Mesendoderm (in vitro differentiated cells): ENCODE data around the gene LRRC37A.
A peak's percentile ranks its signal among the peaks of the same experiment; 100 is the strongest.
"Not testable (repeated sequence)": the region's sequence is repeated elsewhere in the genome, so short reads cannot be mapped to it uniquely, and the experiment has no call there.

Experiments
- DNase-seq: peaks from one replicate; pipeline ENCODE4 v3.0.0; 2013
- H2AK5ac ChIP-seq: 2 replicates; pipeline ENCODE4 v1.6.1; 2013; ENCODE audit warnings: low read length, inconsistent platforms
- H2BK120ac ChIP-seq: 2 replicates; pipeline ENCODE4 v1.6.1; 2013; ENCODE audit warnings: low read depth, mild to moderate bottlenecking, low read length, moderate library complexity, mixed read lengths
- H2BK15ac ChIP-seq: replicated peaks from 2 replicates; pipeline ENCODE4 v1.6.1; 2013; ENCODE audit warnings: low read depth, mild to moderate bottlenecking, moderate library complexity
- H2BK5ac ChIP-seq: 2 replicates; pipeline ENCODE4 v1.6.1; 2013; ENCODE audit warnings: low read length, inconsistent platforms
- H3K18ac ChIP-seq: 2 replicates; pipeline ENCODE4 v1.6.1; 2013; ENCODE audit warnings: mild to moderate bottlenecking, low read length, mixed read lengths
- H3K23ac ChIP-seq: one replicate; pipeline ENCODE4 v1.6.1; 2013; ENCODE audit warnings: low read length
- H3K27ac ChIP-seq: 2 replicates; pipeline ENCODE4 v1.5.1; 2013; ENCODE audit warnings: low read depth, mild to moderate bottlenecking, inconsistent platforms, low read length, moderate library complexity
- H3K27me3 ChIP-seq: 2 replicates; pipeline ENCODE4 v1.6.1; 2013; ENCODE audit warnings: low read length, control low read depth, mild to moderate bottlenecking, inconsistent platforms; ENCODE audit not compliant: insufficient read depth, poor library complexity
- H3K36me3 ChIP-seq: 2 replicates; pipeline ENCODE4 v1.6.1; 2013; ENCODE audit warnings: low read length, inconsistent platforms; ENCODE audit not compliant: control insufficient read depth, insufficient read depth
- H3K4ac ChIP-seq: one replicate; pipeline ENCODE4 v1.6.1; 2013; ENCODE audit warnings: low read depth, mild to moderate bottlenecking, low read length, moderate library complexity
- H3K4me1 ChIP-seq: 2 replicates; pipeline ENCODE4 v1.6.1; 2013; ENCODE audit warnings: low read depth, low read length, inconsistent platforms; ENCODE audit not compliant: control insufficient read depth
- H3K4me2 ChIP-seq: 2 replicates; pipeline ENCODE4 v1.6.1; 2013; ENCODE audit warnings: low read length
- H3K4me3 ChIP-seq: 2 replicates; pipeline ENCODE4 v1.5.1; 2013; ENCODE audit warnings: mild to moderate bottlenecking, low read length
- H3K56ac ChIP-seq: one replicate; pipeline ENCODE4 v1.6.1; 2013; ENCODE audit warnings: low read length
- H3K79me1 ChIP-seq: 2 replicates; pipeline ENCODE4 v1.6.1; 2013; ENCODE audit warnings: low read length, inconsistent platforms
- H3K79me2 ChIP-seq: 2 replicates; pipeline ENCODE4 v1.6.1; 2013; ENCODE audit warnings: mild to moderate bottlenecking, low read length; ENCODE audit not compliant: control insufficient read depth, insufficient read depth
- H3K9ac ChIP-seq: 2 replicates; pipeline ENCODE4 v1.6.1; 2013; ENCODE audit warnings: low read length, inconsistent platforms
- H4K5ac ChIP-seq: one replicate; pipeline ENCODE4 v1.6.1; 2013; ENCODE audit warnings: low read length
- H4K8ac ChIP-seq: one replicate; pipeline ENCODE4 v1.6.1; 2013; ENCODE audit warnings: low read depth, mild to moderate bottlenecking, control low read depth, low read length, moderate library complexity
- WGBS: extraction: QIAGEN DNeasy Blood & Tissue Kit; methylation state at CpG from one replicate; pipeline ENCODE4 v1.1.7; 2013; ENCODE audit warnings: low lambda C conversion rate, missing lambda C conversion rate; ENCODE audit not compliant: insufficient coverage; ENCODE audit errors: extremely low coverage; 5-methylcytosine and 5-hydroxymethylcytosine counted together

The LRRC37A gene

DNA sequence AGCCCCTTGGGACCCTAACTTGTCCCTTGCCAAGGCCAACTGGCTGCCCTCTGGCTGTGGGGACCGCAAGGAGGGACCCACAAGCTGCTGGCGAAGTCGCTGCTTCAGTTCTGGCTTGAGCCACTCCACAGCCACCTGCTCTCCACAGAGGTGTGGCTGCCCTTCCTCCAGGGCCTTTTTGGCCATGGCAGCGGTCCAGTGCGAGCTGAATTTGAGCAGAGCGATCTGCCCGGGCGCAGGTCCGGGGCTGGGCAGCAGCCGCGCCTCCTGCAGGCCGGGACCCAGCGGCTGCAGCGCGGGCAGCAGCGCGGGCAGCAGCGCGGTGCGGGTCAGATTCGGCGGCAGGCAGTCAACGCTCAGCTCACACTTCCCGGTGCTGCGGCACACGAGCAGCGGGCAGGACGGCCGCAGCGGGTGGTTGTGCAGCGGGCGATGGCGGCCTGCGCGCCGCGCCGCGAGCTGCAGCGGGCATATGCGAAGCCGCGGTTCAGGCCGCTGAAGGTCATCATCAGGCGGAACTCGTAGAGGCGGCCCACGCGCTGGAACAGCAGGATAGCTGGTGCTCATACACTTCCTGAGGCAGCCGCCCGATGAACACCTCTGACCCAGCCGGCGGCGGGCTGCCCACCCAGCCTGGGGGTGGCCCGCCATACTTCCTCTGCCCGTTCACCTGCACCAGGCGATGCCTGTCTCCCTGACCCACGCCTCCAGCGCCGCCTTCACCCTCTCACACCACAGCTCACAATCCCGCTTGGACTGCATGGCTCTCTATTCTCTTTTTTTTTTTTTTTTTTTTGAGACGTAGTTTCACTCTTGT is 34.9 kb upstream of the LRRC37A start:
- peak overlapping the region; percentile 18 for H3K4me2 ChIP-seq
- H3K4me1 ChIP-seq, H3K23ac ChIP-seq, H2AK5ac ChIP-seq, H3K79me2 ChIP-seq, H2BK5ac ChIP-seq, H3K56ac ChIP-seq, H3K27ac ChIP-seq, H3K27me3 ChIP-seq, H4K8ac ChIP-seq, H2BK120ac ChIP-seq, H3K18ac ChIP-seq, H3K36me3 ChIP-seq, H3K9ac ChIP-seq, H3K4me3 ChIP-seq, H3K79me1 ChIP-seq, H4K5ac ChIP-seq, H3K4ac ChIP-seq, H2BK15ac ChIP-seq: not testable (repeated sequence)
- DNase-seq: peak; percentile 58
- no CpG with 5 or more reads among the region's 62 CpGs for WGBS

DNA sequence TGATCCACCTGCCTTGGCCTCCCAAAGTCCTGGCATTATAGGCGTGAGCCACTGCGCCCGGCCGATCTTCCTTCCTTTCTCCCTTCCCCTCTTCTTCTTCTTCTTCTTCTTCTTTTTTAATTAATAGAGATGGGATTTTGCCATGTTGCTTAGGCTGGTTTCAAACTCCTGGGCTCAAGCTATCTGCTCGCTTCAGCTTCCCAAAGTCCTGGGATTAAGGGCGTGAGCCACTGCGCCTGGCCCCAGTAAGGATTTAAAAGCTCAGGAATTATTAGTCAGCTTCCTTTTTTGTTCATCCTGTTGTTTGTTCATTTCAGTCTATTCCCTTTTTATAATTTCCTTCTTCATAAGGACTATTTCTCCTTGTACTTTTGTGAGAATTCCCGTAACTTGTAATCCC is 32.7 kb upstream of the LRRC37A start:
- H3K4me2 ChIP-seq: no peak overlapping the region
- no peak overlapping the region for H2BK5ac ChIP-seq
- peaks cover 2% of the 10 kb centered on the region for H3K4me1 ChIP-seq
- H3K9ac ChIP-seq: no peak overlapping the region
- no peak overlapping the region for H4K5ac ChIP-seq
- H3K4me3 ChIP-seq: no peak overlapping the region
- H2BK15ac ChIP-seq: no peak overlapping the region
- no peak overlapping the region for H4K8ac ChIP-seq
- no peak overlapping the region for H3K4ac ChIP-seq
- no peak for DNase-seq
- no peak overlapping the region for H2AK5ac ChIP-seq
- no peak overlapping the region for H3K56ac ChIP-seq
- no peak overlapping the region for H3K23ac ChIP-seq
- H3K36me3 ChIP-seq: no peaks in the 10 kb centered on the region
- H3K79me2 ChIP-seq: no peaks in the 10 kb centered on the region
- H2BK120ac ChIP-seq: no peak overlapping the region
- no peaks in the 10 kb centered on the region for H3K79me1 ChIP-seq
- no peak overlapping the region for H3K18ac ChIP-seq
- no CpG with 5 or more reads among the region's 8 CpGs for WGBS
- H3K27ac ChIP-seq: no peak overlapping the region
- H3K27me3 ChIP-seq: peaks cover 9% of the 10 kb centered on the region

GRCh38 chr17:46264456-46265198 is 30.3 kb upstream of the LRRC37A start:
- Histone ChIP-seq H3K4ac (no peak overlapping the region), H3K36me3 (no peaks in the 10 kb centered on the region), H3K23ac (no peak overlapping the region), H2BK120ac (no peak overlapping the region), H3K4me3 (no peak overlapping the region), H3K56ac (no peak overlapping the region), H2BK5ac (no peak overlapping the region), H2AK5ac (no peak overlapping the region), H3K18ac (no peak overlapping the region), H3K9ac (no peak overlapping the region), H3K4me1 (peaks cover 2% of the 10 kb centered on the region), H3K4me2 (no peak overlapping the region), H3K79me1 (no peaks in the 10 kb centered on the region), H4K8ac (no peak overlapping the region), H3K27ac (no peak overlapping the region), H2BK15ac (no peak overlapping the region), H4K5ac (no peak overlapping the region), H3K79me2 (no peaks in the 10 kb centered on the region), H3K27me3 (peaks cover 13% of the 10 kb centered on the region)
- DNase-seq: peak; percentile 91
- WGBS: no CpG with 5 or more reads among the region's 3 CpGs

DNA sequence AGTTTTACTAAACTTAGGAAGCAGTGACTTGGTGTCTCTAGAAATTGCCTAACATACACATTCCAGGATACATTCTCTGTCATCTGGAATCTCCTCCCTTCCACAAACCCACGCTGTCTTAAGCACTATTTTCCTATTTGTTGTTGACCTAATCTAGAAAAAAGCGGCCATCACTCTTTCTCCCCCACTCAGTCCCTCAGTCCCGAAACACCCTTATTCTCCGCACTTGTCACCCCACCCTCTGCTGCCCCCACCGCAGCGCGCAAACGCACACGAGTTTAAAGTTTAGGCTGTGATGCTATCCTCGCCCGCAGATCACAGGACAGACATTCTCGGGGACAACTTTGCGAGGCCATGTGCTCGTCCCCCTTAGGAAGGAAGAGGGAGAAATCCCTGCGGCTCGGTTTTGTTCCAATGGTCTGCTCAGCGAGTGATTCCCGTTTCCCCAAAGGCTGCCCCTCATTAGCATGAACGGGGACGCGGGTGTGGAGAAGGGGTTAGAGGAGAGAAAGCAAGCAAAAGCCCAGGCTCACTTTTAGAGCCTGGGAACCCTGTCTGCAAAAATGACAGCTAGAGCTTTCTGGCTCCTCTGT is 28.8 kb upstream of the LRRC37A start:
- Histone ChIP-seq H3K23ac (peak overlapping the region; percentile 67), H3K4me2 (peak overlapping the region; percentile 86), H3K4me3 (peak overlapping the region; percentile 52), H3K56ac (peak overlapping the region; percentile 90), H4K8ac (peak overlapping the region; percentile 58), H3K18ac (peak overlapping the region; percentile 0), H3K9ac (peak overlapping the region; percentile 75)
- H3K27me3 ChIP-seq, H3K79me2 ChIP-seq, H2BK120ac ChIP-seq, H2BK15ac ChIP-seq, H3K36me3 ChIP-seq, H3K4me1 ChIP-seq, H2AK5ac ChIP-seq, H3K4ac ChIP-seq, H3K79me1 ChIP-seq, H3K27ac ChIP-seq, H2BK5ac ChIP-seq, H4K5ac ChIP-seq: not testable (repeated sequence)
- no CpG with 5 or more reads among the region's 21 CpGs for WGBS
- peak; percentile 51 for DNase-seq

DNA sequence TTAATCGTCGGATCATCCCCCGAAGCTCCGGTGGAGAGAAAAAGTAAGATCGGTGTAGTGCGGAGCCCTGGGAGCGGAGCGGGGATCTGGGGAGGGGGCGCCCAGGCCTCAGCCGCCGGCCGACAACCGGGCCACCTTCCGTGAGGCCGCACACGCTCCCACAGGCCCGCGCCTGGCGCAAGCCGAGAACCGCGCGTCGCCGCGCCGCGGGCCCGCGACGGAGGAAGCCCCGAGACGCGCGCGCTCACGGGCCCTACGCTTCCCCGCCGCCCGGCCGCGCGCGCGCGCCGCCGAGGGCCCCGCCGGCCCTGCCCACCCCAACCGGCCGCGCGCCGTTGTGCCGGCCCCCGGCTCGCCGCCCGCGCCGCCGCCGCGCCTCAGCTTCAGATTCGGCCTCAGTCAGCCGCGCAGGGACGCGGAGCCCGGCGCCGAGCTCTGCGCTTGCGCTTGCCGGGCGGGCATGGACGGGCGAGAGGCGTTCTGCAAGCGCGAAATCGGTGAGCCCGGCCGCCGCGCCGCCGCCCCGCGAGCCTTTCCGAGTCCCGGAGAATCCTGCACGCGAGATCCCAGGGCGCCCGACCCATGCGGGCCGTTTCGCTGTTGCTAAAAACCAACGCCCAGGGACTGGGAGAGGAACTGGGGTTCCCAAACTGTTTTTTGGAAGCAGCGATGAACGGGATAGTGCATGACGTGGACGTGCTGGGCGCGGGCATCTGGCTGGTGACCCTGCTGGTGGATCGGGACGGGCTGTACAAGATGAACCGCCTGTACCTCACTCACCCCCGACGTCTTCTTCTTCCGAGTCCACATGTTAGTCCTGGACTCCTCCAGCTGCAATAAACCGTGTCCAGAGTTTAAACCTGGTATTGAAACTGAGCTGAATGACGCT is 28.0 kb upstream of the LRRC37A start:
- peak overlapping the region; percentile 86 for H3K4me2 ChIP-seq
- H2BK15ac ChIP-seq: no peak overlapping the region
- peak overlapping the region; percentile 77 for H3K9ac ChIP-seq
- H3K27me3 ChIP-seq: peaks cover 9% of the 10 kb centered on the region
- H3K79me2 ChIP-seq: no peaks in the 10 kb centered on the region
- H3K36me3 ChIP-seq: no peaks in the 10 kb centered on the region
- peak overlapping the region; percentile 90 for H3K56ac ChIP-seq
- no peak overlapping the region for H4K5ac ChIP-seq
- DNase-seq: peak; percentile 90
- H3K18ac ChIP-seq: peak overlapping the region; percentile 61
- no peaks in the 10 kb centered on the region for H3K79me1 ChIP-seq
- H3K4me3 ChIP-seq: peak overlapping the region; percentile 52
- H3K27ac ChIP-seq: no peak overlapping the region
- H3K4me1 ChIP-seq: peaks cover 2% of the 10 kb centered on the region
- H4K8ac ChIP-seq: peak overlapping the region; percentile 58
- no peak overlapping the region for H2BK5ac ChIP-seq
- H3K4ac ChIP-seq: no peak overlapping the region
- H2BK120ac ChIP-seq: no peak overlapping the region
- WGBS: no CpG with 5 or more reads among the region's 116 CpGs
- no peak overlapping the region for H2AK5ac ChIP-seq
- peak overlapping the region; percentile 67 for H3K23ac ChIP-seq
